Measurements from ENCODE around the gene FBXO42.
"Not testable (repeated sequence)": the region's sequence is repeated elsewhere in the genome, so short reads cannot be mapped to it uniquely, and the experiment has no call there.

The FBXO42 gene

GRCh38 chr1:16380868-16381267, 28.6 kb upstream of the FBXO42 start:
- no peak for DNase-seq
- no peaks in the 10 kb centered on the region for H3K9me3 Mint-ChIP-seq
- H3K4me1 Mint-ChIP-seq (ENCODE audit: low read depth): peaks cover 65% of the 10 kb centered on the region
- peaks cover 63% of the 10 kb centered on the region for H3K36me3 Mint-ChIP-seq (ENCODE audit: low read depth)
- no peaks in the 10 kb centered on the region for H3K27me3 Mint-ChIP-seq
- no peak overlapping the region for H3K4me3 Mint-ChIP-seq
- no peak overlapping the region for H3K27ac Mint-ChIP-seq

- Mint-ChIP-seq H3K27me3 (no peaks in the 10 kb centered on the region), H3K9me3 (no peaks in the 10 kb centered on the region), H3K36me3 (ENCODE audit: low read depth) (peaks cover 61% of the 10 kb centered on the region), H3K4me1 (ENCODE audit: low read depth) (peaks cover 68% of the 10 kb centered on the region), H3K27ac (peak overlapping the region; percentile 22), H3K4me3 (no peak overlapping the region)
- no peak for DNase-seq
These were observed 26.2 kb upstream of the FBXO42 start for GRCh38 chr1:16378443-16378842.

- H3K9me3 Mint-ChIP-seq: no peaks in the 10 kb centered on the region
- H3K27ac Mint-ChIP-seq: peak overlapping the region; percentile 13
- peaks cover 65% of the 10 kb centered on the region for H3K36me3 Mint-ChIP-seq (ENCODE audit: low read depth)
- H3K27me3 Mint-ChIP-seq: no peaks in the 10 kb centered on the region
- DNase-seq: no peak
- H3K4me3 Mint-ChIP-seq: no peak overlapping the region
- peaks cover 70% of the 10 kb centered on the region for H3K4me1 Mint-ChIP-seq (ENCODE audit: low read depth)
These were observed 24.7 kb upstream of the FBXO42 start for GRCh38 chr1:16376971-16377370.

GRCh38 chr1:16375521-16376340, 23.5 kb upstream of the FBXO42 start:
- no peaks in the 10 kb centered on the region for H3K27me3 Mint-ChIP-seq
- no peaks in the 10 kb centered on the region for H3K9me3 Mint-ChIP-seq
- no peak overlapping the region for H3K4me3 Mint-ChIP-seq
- H3K36me3 Mint-ChIP-seq (ENCODE audit: low read depth): peaks cover 69% of the 10 kb centered on the region
- H3K4me1 Mint-ChIP-seq (ENCODE audit: low read depth): peaks cover 78% of the 10 kb centered on the region
- DNase-seq: no peak
- H3K27ac Mint-ChIP-seq: peak overlapping the region; percentile 80

GRCh38 chr1:16374266-16374665, 22.0 kb upstream of the FBXO42 start:
- Mint-ChIP-seq H3K27ac (peak overlapping the region; percentile 88), H3K36me3 (ENCODE audit: low read depth) (peaks cover 67% of the 10 kb centered on the region), H3K27me3 (no peaks in the 10 kb centered on the region), H3K4me1 (ENCODE audit: low read depth) (peaks cover 80% of the 10 kb centered on the region), H3K9me3 (no peaks in the 10 kb centered on the region), H3K4me3 (no peak overlapping the region)
- no peak for DNase-seq

GRCh38 chr1:16372535-16373285, 20.4 kb upstream of the FBXO42 start:
- H3K4me1 Mint-ChIP-seq (ENCODE audit: low read depth): peaks cover 82% of the 10 kb centered on the region
- no peaks in the 10 kb centered on the region for H3K9me3 Mint-ChIP-seq
- no peak for DNase-seq
- no peaks in the 10 kb centered on the region for H3K27me3 Mint-ChIP-seq
- H3K36me3 Mint-ChIP-seq (ENCODE audit: low read depth): peaks cover 72% of the 10 kb centered on the region
- H3K4me3 Mint-ChIP-seq: peak overlapping the region; percentile 69
- peak overlapping the region; percentile 95 for H3K27ac Mint-ChIP-seq

- H3K27ac Mint-ChIP-seq: peak overlapping the region; percentile 95
- DNase-seq: peak; percentile 38
- H3K4me1 Mint-ChIP-seq (ENCODE audit: low read depth): peaks cover 75% of the 10 kb centered on the region
- no peaks in the 10 kb centered on the region for H3K27me3 Mint-ChIP-seq
- H3K36me3 Mint-ChIP-seq (ENCODE audit: low read depth): peaks cover 70% of the 10 kb centered on the region
- H3K9me3 Mint-ChIP-seq: no peaks in the 10 kb centered on the region
- peak overlapping the region; percentile 69 for H3K4me3 Mint-ChIP-seq
These were observed 19.4 kb upstream of the FBXO42 start for GRCh38 chr1:16371725-16372124.

- H3K27me3 Mint-ChIP-seq: no peaks in the 10 kb centered on the region
- H3K36me3 Mint-ChIP-seq (ENCODE audit: low read depth): peaks cover 57% of the 10 kb centered on the region
- H3K9me3 Mint-ChIP-seq: no peaks in the 10 kb centered on the region
- no peak for DNase-seq
- peaks cover 59% of the 10 kb centered on the region for H3K4me1 Mint-ChIP-seq (ENCODE audit: low read depth)
- peak overlapping the region; percentile 100 for H3K27ac Mint-ChIP-seq
- peak overlapping the region; percentile 99 for H3K4me3 Mint-ChIP-seq
These were observed 17.5 kb upstream of the FBXO42 start for GRCh38 chr1:16369821-16370220.

GRCh38 chr1:16367968-16368890, 15.9 kb upstream of the FBXO42 start:
- Mint-ChIP-seq H3K4me3 (peak overlapping the region; percentile 99), H3K4me1 (ENCODE audit: low read depth) (peaks cover 49% of the 10 kb centered on the region), H3K36me3 (ENCODE audit: low read depth) (peaks cover 47% of the 10 kb centered on the region), H3K9me3 (no peaks in the 10 kb centered on the region), H3K27ac (peak overlapping the region; percentile 100), H3K27me3 (no peaks in the 10 kb centered on the region)
- peak; percentile 36 for DNase-seq

GRCh38 chr1:16367258-16367967, 15.1 kb upstream of the FBXO42 start:
- Mint-ChIP-seq H3K36me3 (ENCODE audit: low read depth) (peaks cover 40% of the 10 kb centered on the region), H3K27ac (peak overlapping the region; percentile 100), H3K4me1 (ENCODE audit: low read depth) (peaks cover 46% of the 10 kb centered on the region), H3K4me3 (peak overlapping the region; percentile 99), H3K9me3 (no peaks in the 10 kb centered on the region), H3K27me3 (no peaks in the 10 kb centered on the region)
- peak; percentile 94 for DNase-seq

- peaks cover 39% of the 10 kb centered on the region for H3K4me1 Mint-ChIP-seq (ENCODE audit: low read depth)
- peaks cover 34% of the 10 kb centered on the region for H3K36me3 Mint-ChIP-seq (ENCODE audit: low read depth)
- DNase-seq: peak; percentile 94
- H3K9me3 Mint-ChIP-seq: no peaks in the 10 kb centered on the region
- H3K27me3 Mint-ChIP-seq: no peaks in the 10 kb centered on the region
- H3K4me3 Mint-ChIP-seq: peak within 1 kb of the TSS; percentile 99
- peak within 1 kb of the TSS; percentile 100 for H3K27ac Mint-ChIP-seq
These were observed 14.5 kb upstream of the FBXO42 start, which contains the start of gene SZRD1 for GRCh38 chr1:16366722-16367257. Gene SZRD1, plus strand, starts transcription at chr1:16367242. Its CDS starts 16 bp downstream, at chr1:16367258.

GRCh38 chr1:16365146-16365498, 12.8 kb upstream of the FBXO42 start:
- H3K27ac Mint-ChIP-seq, DNase-seq, H3K4me3 Mint-ChIP-seq, H3K27me3 Mint-ChIP-seq, H3K9me3 Mint-ChIP-seq: not testable (repeated sequence)
- peaks cover 26% of the 10 kb centered on the region for H3K36me3 Mint-ChIP-seq (ENCODE audit: low read depth)
- peaks cover 28% of the 10 kb centered on the region for H3K4me1 Mint-ChIP-seq (ENCODE audit: low read depth)

- Mint-ChIP-seq H3K36me3 (ENCODE audit: low read depth) (peaks cover 1% of the 10 kb centered on the region), H3K27ac (no peak overlapping the region), H3K9me3 (no peaks in the 10 kb centered on the region)
These were observed 4.6 kb upstream of the FBXO42 start for GRCh38 chr1:16356867-16357266.

More at GRCh38 chr1:16356867-16357266, 4.6 kb upstream of the FBXO42 start:
- no peaks in the 10 kb centered on the region for H3K27me3 Mint-ChIP-seq
- peaks cover 9% of the 10 kb centered on the region for H3K4me1 Mint-ChIP-seq (ENCODE audit: low read depth)
- H3K4me3 Mint-ChIP-seq: no peak overlapping the region
- no peak for DNase-seq

Measured in activated T-cell treated with anti-CD3 and anti-CD28 coated beads, Interleukin-2, amount 50 U/mL, for 24 hours (primary cell).